HepG2 (cell line): ENCODE results near the gene XPO5. TPM values are rescaled to one million over a fixed set of nuclear protein-coding genes. Genes with fewer than 3 reads are reported as not detected.

Experiments used
- AHR ChIP-seq: IDR thresholded peaks from 2 replicates; pipeline ENCODE4 v1.6.1; 2018; ENCODE audit warnings: missing genetic modification reagents, missing compliant biosample characterization
- AKAP8 ChIP-seq: sonication (generic); formaldehyde crosslinking; IDR thresholded peaks from 2 replicates; pipeline ENCODE4 v1.5.1; 2020; ENCODE audit warnings: mild to moderate bottlenecking, missing genetic modification reagents
- CHD4 ChIP-seq: fragments of 200-600 bp; sonication (generic); IDR thresholded peaks from 2 replicates; pipeline ENCODE4 v1.7.0; 2017; ENCODE audit warnings: mild to moderate bottlenecking, low read length, borderline replicate concordance
- ELF1 ChIP-seq: sonication (generic); formaldehyde crosslinking; IDR thresholded peaks from 2 replicates; pipeline ENCODE4 v1.4.0; 2020; ENCODE audit warnings: missing genetic modification reagents
- FLYWCH1 ChIP-seq: sonication (generic); formaldehyde crosslinking; IDR thresholded peaks from 2 replicates; pipeline ENCODE4 v1.8.1; 2023; ENCODE audit warnings: mild to moderate bottlenecking, missing genetic modification reagents
- HCFC1 ChIP-seq: fragments of 150-350 bp; IDR thresholded peaks from 2 replicates; pipeline ENCODE4 v1.6.1; 2014; ENCODE audit warnings: low read depth, low read length
- KDM4B ChIP-seq: sonication (generic); formaldehyde crosslinking; IDR thresholded peaks from 2 replicates; pipeline ENCODE4 v1.4.0; 2020; ENCODE audit warnings: missing genetic modification reagents
- MTA1 ChIP-seq: sonication (generic); formaldehyde crosslinking; IDR thresholded peaks from 2 replicates; pipeline ENCODE4 v1.4.0; 2020; ENCODE audit warnings: missing genetic modification reagents, mild to moderate bottlenecking, borderline replicate concordance
- NFIB ChIP-seq: sonication (generic); formaldehyde crosslinking; IDR thresholded peaks from 2 replicates; pipeline ENCODE4 v1.9.0; 2021; ENCODE audit warnings: missing genetic modification reagents, mild to moderate bottlenecking, borderline replicate concordance
- SALL1 ChIP-seq: sonication (generic); formaldehyde crosslinking; IDR thresholded peaks from 2 replicates; pipeline ENCODE4 v1.8.0; 2022; ENCODE audit warnings: mild to moderate bottlenecking, missing genetic modification reagents
- U2AF2 ChIP-seq: fragments of 200-400 bp; formaldehyde crosslinking; IDR thresholded peaks from 2 replicates; pipeline ENCODE4 v1.6.1; 2017; ENCODE audit warnings: low read depth, mild to moderate bottlenecking, low read length
- ZBTB7A ChIP-seq: sonication (generic); formaldehyde crosslinking; IDR thresholded peaks from 2 replicates; pipeline ENCODE4 v1.8.0; 2022; ENCODE audit warnings: mild to moderate bottlenecking, missing genetic modification reagents
- ZNF326 ChIP-seq: sonication (generic); formaldehyde crosslinking; IDR thresholded peaks from 2 replicates; pipeline ENCODE4 v1.4.0; 2020; ENCODE audit warnings: missing genetic modification reagents, borderline replicate concordance
- ZNF550 ChIP-seq: sonication (generic); formaldehyde crosslinking; IDR thresholded peaks from 2 replicates; pipeline ENCODE4 v1.4.0; 2020; ENCODE audit warnings: mild to moderate bottlenecking, missing genetic modification reagents, borderline replicate concordance
- ZNF570 ChIP-seq: sonication (generic); formaldehyde crosslinking; IDR thresholded peaks from 2 replicates; pipeline ENCODE4 v1.4.0; 2020; ENCODE audit warnings: mild to moderate bottlenecking, missing genetic modification reagents, borderline replicate concordance
- ZNF678 ChIP-seq: sonication (generic); formaldehyde crosslinking; IDR thresholded peaks from 2 replicates; pipeline ENCODE4 v1.4.0; 2020; ENCODE audit warnings: mild to moderate bottlenecking, missing genetic modification reagents
- ZNF720 ChIP-seq: sonication (generic); formaldehyde crosslinking; IDR thresholded peaks from 2 replicates; pipeline ENCODE4 v1.4.0; 2020; ENCODE audit warnings: missing genetic modification reagents
- ZNF724P ChIP-seq: sonication (generic); formaldehyde crosslinking; IDR thresholded peaks from 2 replicates; pipeline ENCODE4 v1.8.0; 2022; ENCODE audit warnings: missing genetic modification reagents, borderline replicate concordance
- ZNF776 ChIP-seq: sonication (generic); formaldehyde crosslinking; IDR thresholded peaks from 2 replicates; pipeline ENCODE4 v1.4.0; 2020; ENCODE audit warnings: mild to moderate bottlenecking, missing genetic modification reagents
- ZSCAN20 ChIP-seq: sonication (generic); formaldehyde crosslinking; IDR thresholded peaks from 2 replicates; pipeline ENCODE4 v1.4.0; 2020; ENCODE audit warnings: missing genetic modification reagents, mild to moderate bottlenecking, borderline replicate concordance
- polyA plus RNA-seq, 8 experiments: library from polyadenylated mRNA; depleted of rRNA in 3 of 8; stranded (reverse) in 7 of 8; unstranded in 1 of 8; fragments of >200 nt; fragmentation: Illumina TruSeq in 4 of 8; extraction: Trizol in 4 of 8; gene quantifications; 2 replicates each; pipeline versions ENCODE4 v1.2.1 to v1.2.3, GENCODE V29; 2011 to 2016; ENCODE audit warnings: low read depth in 4 of 8, missing spikeins in 1 of 8, mixed read lengths in 1 of 8; ENCODE audit not compliant: insufficient read depth in 1 of 8
- total RNA-seq, 5 experiments: library from RNA; depleted of rRNA; stranded (reverse); fragments of >200 nt; fragmentation: Illumina TruSeq; extraction: Trizol; gene quantifications; 2 replicates each; pipeline ENCODE4 v1.2.3, GENCODE V29; 2016; ENCODE audit warnings: low read depth in 1 of 5
- TF ChIP-seq, protein P1 (sequence below): sonication (generic); formaldehyde crosslinking; IDR thresholded peaks from 2 replicates; pipeline ENCODE4 v1.8.1; 2023; ENCODE audit warnings: mild to moderate bottlenecking, moderate library complexity, missing genetic modification reagents
- TF ChIP-seq, protein P2 (sequence below): sonication (generic); formaldehyde crosslinking; IDR thresholded peaks from 2 replicates; pipeline ENCODE4 v1.5.1; 2020; ENCODE audit warnings: missing genetic modification reagents, mild to moderate bottlenecking, borderline replicate concordance
- TF ChIP-seq, protein P3 (sequence below): sonication (generic); formaldehyde crosslinking; IDR thresholded peaks from 2 replicates; pipeline ENCODE4 v1.5.0; 2020; ENCODE audit warnings: missing genetic modification reagents, mild to moderate bottlenecking, borderline replicate concordance
- TF ChIP-seq, protein P4 (sequence below): sonication (generic); formaldehyde crosslinking; IDR thresholded peaks from 2 replicates; pipeline ENCODE4 v1.8.0; 2022; ENCODE audit warnings: mild to moderate bottlenecking, missing genetic modification reagents, borderline replicate concordance

Gene XPO5
- total and polyA plus RNA-seq, 2 of the 13 experiments (the other 11 are each of a cell fraction or from before 2014, with no cell fraction given) = 52.2 to 68.0 TPM

DNA sequence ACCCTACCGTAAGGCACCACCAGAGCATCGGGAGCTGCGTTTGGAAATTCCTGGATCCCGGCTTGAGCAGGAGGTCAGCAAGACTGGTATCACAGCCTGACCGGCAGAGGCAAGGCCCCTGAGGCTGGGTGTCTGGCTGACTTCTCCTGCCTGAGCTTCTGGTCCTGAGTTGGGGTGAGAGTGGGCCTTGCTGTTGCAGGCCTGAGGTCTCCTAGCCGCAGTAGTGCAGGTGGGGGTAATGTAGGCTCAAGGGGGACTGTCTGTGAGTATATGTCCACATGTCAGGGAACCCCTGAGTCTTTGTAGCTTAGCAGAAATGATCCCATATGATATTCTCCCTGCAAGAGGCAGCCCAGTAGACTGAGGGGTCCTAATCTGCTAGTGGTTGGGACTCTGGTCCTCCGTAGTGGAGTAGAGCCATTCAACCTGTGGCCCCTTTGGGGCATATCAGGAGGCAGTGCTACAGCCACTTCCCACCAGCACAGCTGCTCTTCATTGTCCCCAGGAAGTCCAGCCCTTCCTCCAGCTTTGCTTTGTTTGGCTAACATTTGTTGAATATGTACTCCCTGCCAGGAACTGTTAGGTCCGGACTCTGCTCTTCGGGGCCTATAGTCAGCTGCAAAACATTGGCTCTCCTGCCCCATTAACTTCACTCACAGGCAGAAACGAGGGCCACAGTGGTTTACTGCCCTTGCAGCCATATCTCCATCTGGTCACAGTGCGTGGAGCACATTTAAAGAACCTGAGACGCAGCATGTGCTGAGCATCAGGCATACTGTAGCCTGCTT lies 76.6 kb downstream of the XPO5 start (continued):
- TF ChIP-seq, protein P1, sequence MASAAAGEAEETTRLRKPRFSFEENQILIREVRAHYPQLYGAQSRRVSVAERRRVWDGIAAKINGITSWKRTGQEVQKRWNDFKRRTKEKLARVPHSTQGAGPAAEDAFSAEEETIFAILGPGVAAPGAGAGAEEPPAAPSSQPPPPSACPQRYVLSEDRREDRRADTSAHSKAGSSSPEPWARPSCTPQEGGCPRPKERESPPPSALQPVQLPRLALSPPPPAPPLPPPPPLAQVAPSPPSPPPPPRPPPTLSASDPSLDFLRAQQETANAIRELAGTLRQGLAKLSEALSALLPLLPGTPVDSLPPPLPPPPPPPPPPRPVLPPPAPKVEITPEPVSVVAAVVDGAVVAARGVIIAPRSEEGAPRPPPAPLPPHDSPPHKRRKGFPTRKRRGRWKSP = no peak; the same call in 1 of the 2 replicates
- TF ChIP-seq CHD4 (no peak), ZNF678 (0 out of 2 replicates have a peak, but pooled peaks have one; percentile 23), ZNF724P (CRISPR knock-in tag) (no peak), SALL1 (CRISPR knock-in tag) (peak; percentile 71), U2AF2 (no peak), ZNF776 (CRISPR knock-in tag) (peak; percentile 46; the same call in 1 of the 2 replicates), ZNF720 (CRISPR knock-in tag) (no peak), HCFC1 (no peak), ZNF326 (CRISPR knock-in tag) (no peak), ZSCAN20 (CRISPR knock-in tag) (no peak), AHR (CRISPR knock-in tag) (no peak), ZBTB7A (CRISPR knock-in tag) (no peak), AKAP8 (no peak), ZNF570 (CRISPR knock-in tag) (no peak), KDM4B (CRISPR knock-in tag) (no peak), FLYWCH1 (CRISPR knock-in tag) (no peak), ZNF550 (CRISPR knock-in tag) (no peak), NFIB (CRISPR knock-in tag) (no peak), MTA1 (0 out of 2 replicates have a peak, but pooled peaks have one; percentile 38), ELF1 (CRISPR knock-in tag) (no peak)
- TF ChIP-seq, protein P2, sequence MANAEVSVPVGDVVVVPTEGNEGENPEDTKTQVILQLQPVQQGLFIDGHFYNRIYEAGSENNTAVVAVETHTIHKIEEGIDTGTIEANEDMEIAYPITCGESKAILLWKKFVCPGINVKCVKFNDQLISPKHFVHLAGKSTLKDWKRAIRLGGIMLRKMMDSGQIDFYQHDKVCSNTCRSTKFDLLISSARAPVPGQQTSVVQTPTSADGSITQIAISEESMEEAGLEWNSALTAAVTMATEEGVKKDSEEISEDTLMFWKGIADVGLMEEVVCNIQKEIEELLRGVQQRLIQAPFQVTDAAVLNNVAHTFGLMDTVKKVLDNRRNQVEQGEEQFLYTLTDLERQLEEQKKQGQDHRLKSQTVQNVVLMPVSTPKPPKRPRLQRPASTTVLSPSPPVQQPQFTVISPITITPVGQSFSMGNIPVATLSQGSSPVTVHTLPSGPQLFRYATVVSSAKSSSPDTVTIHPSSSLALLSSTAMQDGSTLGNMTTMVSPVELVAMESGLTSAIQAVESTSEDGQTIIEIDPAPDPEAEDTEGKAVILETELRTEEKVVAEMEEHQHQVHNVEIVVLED (CRISPR knock-in tag) = peak; percentile 31; the same call in 1 of the 2 replicates
- TF ChIP-seq, protein P3, sequence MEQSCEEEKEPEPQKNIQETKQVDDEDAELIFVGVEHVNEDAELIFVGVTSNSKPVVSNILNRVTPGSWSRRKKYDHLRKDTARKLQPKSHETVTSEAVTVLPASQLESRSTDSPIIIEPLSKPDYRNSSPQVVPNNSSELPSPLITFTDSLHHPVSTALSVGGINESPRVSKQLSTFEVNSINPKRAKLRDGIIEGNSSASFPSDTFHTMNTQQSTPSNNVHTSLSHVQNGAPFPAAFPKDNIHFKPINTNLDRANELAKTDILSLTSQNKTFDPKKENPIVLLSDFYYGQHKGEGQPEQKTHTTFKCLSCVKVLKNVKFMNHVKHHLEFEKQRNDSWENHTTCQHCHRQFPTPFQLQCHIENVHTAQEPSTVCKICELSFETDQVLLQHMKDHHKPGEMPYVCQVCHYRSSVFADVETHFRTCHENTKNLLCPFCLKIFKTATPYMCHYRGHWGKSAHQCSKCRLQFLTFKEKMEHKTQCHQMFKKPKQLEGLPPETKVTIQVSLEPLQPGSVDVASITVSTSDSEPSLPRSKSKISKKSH (CRISPR knock-in tag) = no peak
- TF ChIP-seq, protein P4, sequence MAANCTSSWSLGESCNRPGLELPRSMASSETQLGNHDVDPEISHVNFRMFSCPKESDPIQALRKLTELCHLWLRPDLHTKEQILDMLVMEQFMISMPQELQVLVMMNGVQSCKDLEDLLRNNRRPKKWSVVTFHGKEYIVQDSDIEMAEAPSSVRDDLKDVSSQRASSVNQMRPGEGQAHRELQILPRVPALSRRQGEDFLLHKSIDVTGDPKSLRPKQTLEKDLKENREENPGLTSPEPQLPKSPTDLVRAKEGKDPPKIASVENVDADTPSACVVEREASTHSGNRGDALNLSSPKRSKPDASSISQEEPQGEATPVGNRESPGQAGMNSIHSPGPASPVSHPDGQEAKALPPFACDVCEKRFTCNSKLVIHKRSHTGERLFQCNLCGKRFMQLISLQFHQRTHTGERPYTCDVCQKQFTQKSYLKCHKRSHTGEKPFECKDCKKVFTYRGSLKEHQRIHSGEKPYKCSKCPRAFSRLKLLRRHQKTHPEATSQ (CRISPR knock-in tag) = no peak
